ENCODE results near the gene ZBTB47. TPM values are rescaled to one million over a fixed set of nuclear protein-coding genes. Genes with fewer than 3 reads are reported as not detected.

ZBTB47 gene
- total RNA-seq, 1 donor from 2014 or later = 24.3 TPM

DNA sequence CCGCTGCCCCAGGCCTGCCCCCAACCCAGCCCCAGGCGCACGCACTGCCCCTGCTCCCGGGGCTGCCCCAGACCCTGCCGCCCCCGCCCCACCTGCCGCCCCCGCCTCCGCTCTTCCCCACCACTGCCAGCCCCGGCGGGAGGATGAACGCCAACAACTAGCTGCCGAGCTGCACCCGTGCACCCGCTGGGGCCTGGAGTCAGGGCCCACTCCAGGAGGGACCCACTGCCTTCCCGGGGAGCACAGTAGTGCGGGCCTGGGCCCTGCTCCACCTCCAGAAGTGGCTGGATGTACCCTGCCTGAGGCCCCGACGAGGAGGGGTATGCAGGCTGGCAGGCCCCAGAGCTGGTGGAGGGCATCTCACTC is 10.9 kb downstream of the ZBTB47 start:
- DNase-seq (ENCODE audit: extremely low read depth, low read depth, low spot score) = no peak

DNA sequence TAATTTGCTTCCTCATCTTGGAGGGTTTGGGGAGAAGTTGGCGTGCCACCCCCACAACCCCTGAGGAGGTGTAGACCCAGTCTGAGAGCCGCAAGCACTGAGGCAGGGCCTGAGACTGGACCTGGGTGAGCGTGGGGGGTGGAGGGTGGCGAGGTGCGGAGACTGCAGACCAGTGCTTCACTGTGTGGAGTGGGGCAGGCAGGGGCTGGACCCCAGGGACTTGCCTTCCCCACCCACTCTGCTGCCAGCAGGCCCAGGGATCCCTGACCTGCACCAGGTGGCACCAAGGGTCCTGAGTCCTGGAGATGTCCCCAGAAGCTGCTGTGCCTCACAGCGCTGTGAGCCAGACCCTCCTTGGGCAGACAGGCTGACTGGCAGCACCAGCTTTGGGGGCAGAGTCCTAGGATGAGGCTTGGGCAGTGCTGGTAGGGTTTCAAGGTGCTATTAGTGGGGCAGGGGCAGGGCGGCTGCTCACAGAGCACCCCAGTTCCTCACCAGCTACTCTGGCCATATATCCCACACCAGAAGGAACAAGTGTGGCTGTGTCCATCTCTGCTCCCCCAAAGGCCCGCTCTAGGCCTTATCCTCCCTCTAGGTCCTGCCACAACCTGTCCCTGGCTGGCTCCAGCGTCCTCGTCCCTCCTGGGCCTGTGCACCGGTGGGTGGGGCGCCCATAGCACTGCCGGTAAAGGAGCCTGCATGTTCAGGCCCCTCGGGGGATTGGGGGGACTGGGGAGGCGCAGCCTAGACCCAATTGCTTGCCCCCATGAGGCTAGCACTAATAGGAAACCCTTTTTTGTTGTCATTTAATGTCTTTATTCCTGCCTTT is 11.8 kb downstream of the ZBTB47 start:
- no peak for DNase-seq (ENCODE audit: extremely low read depth, low read depth, low spot score)

DNA sequence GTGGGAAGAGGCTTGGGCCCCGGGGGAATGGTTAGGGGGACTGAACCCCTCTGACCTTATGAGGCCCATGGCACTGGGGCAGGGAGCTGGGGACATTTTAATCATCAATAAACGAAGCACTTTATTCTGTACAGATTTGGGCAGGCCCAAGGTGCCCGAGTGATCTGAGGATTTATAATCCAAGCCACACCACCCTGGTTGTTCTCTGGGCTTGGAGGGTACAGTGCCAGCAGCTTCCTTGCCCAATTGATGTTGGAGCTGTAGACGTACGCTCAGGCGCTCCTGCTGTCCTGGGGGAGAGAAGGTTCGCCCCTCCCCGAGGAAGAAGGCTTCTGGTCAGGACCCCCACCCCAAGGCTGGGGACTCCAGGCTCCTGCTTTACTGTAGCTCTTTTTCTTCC is 12.5 kb downstream of the ZBTB47 start:
- DNase-seq (ENCODE audit: extremely low read depth, low read depth, low spot score) = no peak

DNA sequence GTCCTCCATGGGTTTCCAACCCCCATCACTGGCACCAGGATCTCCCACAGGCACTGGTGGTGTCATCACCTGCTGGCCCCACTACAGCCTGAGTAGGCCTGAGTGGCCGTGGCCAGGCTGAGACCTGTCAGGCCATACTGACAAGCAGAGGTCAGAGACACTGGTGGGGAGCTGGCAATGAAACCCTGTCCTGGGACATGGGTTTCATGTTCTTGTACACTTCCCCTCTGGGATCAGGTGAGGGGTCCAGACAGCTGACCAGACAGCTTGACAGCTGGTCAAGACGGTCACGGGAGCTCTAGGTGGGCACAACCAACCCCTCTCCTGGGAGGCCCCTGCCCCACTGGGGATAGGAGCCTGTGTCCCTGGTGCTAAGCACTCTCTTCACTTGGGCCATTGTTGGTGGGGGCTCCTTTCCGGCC is 13.1 kb downstream of the ZBTB47 start:
- no peak for DNase-seq (ENCODE audit: extremely low read depth, low read depth, low spot score)

DNA sequence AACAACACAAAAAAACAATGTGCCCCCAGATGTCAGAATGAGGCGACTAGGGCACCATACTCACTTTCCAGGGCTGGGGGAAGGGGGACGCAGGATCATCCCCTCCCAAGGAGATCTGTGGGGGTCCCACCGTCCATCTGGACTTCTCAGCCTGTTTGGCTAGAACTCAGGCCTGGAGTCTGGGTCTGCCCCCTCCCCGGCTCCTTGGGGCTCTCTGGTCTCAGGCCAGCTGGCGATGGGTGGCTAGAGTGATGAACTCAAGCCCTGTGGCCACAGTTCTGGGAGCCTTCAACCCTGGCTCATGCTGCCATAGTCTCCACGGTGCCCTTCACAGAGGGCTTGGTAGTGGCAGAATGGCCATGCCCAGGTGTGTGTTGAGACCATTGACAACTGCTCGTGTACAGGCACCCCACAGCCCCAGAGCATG is 13.6 kb downstream of the ZBTB47 start:
- no peak for DNase-seq (ENCODE audit: extremely low read depth, low read depth, low spot score)

DNA sequence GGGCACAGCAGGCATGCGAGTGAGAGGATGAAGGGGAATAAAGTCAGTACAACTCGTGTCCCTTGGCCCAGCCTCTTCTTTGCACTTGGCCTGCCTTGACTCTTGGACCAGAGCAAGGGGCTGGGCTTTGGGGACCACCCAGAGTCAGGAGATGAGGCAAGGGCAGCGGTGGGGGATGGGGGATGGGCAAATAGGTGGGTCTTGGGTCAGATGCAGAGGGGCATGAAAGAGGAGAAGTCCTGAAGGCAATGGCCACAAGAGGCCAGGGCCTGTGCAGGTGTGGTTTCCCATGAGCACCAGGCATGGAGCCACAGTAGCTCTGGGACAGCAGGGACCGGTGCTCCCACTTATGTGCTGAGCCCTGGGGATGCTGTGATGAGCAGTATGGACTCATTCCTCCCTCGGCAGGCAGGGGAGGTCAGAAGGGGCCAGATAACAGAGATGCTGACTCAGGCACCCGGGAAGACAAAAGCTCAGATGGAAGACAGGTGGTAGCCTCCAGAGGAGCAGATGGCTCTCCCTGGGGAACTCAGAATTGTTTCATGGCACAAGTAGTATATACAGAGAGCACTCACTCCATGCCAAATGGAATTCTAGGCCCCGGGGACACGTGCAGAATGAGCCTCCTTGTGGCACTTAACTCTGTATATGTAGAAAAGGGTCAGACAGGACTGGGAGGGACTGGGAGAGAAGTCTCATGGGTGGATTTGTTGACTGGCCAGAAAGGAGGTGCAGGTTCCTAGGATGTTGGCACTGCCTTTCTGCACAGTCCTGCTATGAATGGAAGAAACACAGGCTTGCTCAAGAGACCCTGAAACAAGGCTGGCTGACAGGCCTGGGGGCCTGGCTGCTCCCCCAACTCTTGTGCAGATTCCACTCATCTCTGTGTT is 14.3 kb downstream of the ZBTB47 start:
- no peak for DNase-seq (ENCODE audit: extremely low read depth, low read depth, low spot score)

DNA sequence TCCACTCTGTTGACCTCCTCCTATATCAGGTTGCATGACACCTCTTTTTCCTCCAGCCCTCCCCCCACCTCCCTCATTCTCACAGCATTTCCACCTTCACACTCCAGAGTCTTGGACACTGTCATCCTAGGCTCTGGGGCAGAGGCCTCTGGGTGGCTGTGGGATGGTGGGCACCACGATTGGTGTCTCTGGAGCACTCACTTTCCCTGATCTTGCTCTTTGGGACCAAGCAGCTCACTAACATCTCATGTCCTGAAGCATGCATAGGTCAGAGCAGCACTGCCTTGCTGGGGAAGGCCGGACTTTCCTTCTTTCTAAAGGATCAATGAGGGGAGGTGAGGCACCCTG is 14.9 kb downstream of the ZBTB47 start:
- no peak for DNase-seq (ENCODE audit: extremely low read depth, low read depth, low spot score)

DNA sequence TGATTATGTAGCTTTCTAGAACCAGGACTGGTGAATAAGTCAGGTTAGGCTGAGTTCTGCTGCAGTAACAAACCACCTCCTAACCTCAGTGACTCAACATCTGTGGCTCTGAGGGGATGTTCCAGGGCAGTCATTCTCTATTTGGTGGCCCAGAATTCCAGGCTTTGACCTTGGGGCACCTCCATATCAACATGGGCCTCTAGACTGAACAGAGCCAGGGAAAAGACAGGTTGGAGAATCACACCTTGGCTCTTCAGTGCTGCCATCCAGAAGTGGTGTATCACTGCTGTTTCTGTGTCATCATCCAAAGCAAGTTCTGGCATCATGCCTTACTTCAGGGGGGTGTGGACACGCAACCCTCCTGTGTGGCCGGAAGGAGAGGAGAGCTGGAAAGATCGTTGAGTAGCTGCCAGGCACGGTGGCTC is 15.3 kb downstream of the ZBTB47 start:
- no peak for DNase-seq (ENCODE audit: extremely low read depth, low read depth, low spot score)

DNA sequence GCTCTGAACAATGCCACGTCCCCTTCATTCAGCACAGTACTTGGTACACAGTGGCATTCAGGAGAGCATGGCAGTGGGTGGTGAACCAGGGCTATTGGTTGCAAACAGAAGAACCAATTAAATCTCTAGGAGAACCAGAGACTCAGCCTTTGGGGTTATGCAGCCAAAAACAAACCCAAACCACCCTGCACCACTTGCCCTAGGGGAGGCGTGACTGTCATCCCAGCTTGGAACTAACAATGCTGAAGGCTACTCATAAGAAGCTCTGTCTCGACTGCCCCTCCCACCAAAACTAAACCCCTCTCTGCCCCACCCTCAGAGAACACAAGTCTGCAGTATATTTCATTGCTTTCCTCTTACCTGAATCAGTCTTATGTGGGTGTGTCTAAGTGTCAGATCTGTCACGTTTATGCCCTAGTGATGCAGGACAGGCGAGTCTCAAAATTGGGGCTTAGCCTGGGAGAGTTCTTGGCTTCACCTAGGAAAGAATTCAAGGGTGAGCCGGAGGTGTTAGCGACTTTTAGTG is 16.6 kb downstream of the ZBTB47 start:
- no peak for DNase-seq (ENCODE audit: extremely low read depth, low read depth, low spot score)

DNA sequence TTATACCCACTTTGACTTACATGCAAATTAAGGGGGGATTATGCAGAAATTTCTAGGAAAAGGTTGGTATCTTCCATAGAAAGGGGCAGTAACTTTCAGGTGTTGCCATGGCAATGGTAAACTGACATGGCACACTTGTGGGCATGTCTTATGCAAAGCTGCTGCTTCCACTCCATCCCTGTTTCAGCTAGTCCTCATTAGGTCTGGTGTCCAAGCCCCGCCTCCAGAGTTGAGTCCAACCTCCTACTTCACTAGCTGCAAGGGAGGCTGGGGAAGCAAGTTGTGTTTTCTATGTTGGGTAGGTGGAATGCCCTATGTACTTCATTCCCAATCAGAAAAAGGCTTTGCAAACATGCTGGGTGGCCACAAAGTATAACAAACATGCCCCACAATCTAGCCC is 17.2 kb downstream of the ZBTB47 start:
- no peak for DNase-seq (ENCODE audit: extremely low read depth, low read depth, low spot score)

DNA sequence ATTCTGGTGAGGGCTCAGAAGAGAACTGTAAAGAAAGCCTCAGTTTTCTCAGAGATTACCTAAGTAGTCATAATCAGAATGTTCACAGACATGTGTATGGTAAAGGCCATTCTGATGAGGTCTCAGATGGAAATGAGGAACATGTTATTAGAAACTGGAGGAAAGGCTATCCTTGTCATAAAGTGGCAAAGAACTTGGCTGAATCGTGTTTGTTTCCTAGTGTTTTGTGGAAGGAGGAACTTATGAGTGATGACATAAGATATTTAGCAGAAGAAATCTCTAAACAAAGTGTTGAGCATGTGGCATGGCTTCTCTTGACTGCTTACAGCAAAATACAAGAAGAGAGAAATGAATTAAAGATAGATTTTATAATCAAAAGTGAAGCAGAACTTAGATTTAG is 19.0 kb downstream of the ZBTB47 start:
- DNase-seq (ENCODE audit: extremely low read depth, low read depth, low spot score) = no peak

DNA sequence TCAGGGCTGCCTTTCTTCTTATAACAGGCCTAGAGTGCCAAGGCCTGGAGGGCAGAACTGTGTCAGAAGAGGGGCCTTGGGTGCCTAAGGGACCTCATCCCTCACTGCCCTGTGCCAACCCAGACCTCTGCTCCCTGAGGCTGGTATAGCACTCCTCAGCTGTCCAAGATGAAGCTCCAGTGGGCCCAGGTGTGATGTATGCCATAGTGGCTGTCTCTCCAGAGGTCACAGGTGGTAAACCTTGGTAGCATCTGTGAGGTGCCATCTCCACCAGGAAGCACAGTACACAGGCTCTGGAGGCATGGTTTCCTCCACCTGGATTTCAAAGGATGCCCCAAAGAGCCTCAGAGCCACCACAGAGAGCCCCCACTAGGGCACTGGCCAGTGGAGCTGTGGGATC is 19.6 kb downstream of the ZBTB47 start:
- no peak for DNase-seq (ENCODE audit: extremely low read depth, low read depth, low spot score)

DNA sequence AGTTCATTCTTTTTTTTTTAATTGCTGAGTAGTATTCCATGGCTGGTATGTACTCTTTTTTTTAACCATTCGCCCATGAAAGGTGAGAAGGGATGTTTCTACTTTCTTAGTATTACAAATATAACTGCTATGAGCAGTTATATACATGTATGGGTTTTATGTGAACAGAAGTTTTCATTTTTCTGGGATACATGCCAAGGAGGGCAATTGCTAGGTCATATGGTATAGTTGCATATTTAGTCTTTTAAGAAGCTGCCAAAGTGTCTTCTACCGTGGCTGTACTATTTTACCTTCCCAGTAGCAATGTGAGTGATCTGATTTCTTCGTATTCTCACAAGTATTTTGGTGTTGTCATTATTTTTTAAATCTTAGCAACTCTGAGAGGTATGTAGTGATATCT is 20.6 kb downstream of the ZBTB47 start:
- DNase-seq (ENCODE audit: extremely low read depth, low read depth, low spot score) = no peak

DNA sequence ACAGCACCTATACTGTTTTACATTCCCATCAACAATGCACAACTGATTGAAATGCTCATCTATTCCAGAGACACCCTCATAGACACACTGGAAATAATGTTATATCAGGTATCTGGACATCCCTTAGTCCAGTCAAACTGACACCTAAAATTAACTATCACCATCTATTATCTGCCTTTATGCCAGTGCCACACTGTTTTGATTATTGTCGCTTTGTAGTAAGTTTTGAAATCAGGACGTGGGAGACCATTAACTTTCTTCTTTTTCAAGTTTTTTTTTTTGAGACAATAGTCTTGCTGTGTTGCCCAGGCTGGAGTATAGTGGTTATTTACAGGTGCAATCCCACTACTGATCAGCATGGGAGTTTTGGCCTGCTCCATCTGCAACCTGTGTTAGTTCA is 22.4 kb downstream of the ZBTB47 start:
- DNase-seq (ENCODE audit: extremely low read depth, low read depth, low spot score) = no peak

DNA sequence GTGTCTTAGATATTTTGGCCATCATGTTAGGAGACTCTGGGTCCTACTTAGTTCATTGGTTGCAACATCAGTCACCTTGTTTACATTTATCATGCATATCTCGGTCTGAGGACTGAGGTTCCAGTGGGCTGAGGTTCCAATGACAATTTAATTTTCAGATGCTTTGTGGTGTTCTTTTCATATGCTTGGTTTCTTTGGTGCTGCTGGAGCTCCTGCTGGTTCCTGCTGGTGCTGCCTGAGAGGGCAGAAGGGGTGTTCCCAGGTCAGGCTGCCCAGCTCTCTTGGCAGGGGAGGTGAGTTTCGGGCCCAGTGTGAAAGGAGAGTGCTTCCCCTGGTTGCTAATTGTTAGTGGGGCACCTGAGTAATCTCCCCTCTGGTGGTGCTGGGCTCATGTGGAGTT is 24.9 kb downstream of the ZBTB47 start:
- DNase-seq (ENCODE audit: extremely low read depth, low read depth, low spot score) = no peak

DNA sequence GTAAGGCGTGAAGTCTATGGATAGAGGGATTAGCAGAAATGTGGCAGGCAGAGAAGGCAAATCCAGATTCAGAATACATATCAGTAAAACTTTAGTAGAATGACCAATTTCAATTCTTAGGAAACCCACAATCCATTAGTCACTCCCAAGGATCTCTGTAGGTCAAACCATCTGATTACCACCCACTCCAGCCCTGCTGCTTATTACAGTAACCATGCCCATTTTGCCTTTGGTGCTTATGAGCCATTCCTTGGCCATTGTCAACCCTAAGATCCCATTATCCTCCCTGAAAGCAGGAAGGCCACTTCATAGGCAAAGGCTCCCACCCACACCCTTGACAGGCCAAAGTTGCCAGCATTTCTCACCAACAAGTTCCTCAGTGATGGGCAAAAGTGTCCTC is 26.8 kb downstream of the ZBTB47 start:
- no peak for DNase-seq (ENCODE audit: extremely low read depth, low read depth, low spot score)

DNA sequence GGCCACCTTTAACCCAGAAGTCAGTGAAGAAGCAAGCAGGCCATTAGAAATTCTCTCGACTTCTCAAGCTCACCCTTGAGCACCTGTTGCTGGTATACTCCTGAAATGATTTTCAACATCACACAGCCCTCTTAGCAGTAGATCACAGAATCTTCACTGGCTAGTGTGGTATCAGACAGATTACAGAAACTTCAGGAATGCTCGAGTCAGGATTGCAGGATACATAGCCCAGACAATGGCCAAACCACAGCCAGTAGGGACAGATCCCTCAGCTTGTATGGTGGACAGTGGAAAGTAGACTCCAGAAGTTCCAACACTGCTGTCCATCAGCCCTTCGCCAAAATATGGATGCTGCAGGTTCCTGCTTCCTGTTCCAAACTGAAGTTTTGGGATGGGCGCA is 27.3 kb downstream of the ZBTB47 start:
- DNase-seq (ENCODE audit: extremely low read depth, low read depth, low spot score) = no peak

DNA sequence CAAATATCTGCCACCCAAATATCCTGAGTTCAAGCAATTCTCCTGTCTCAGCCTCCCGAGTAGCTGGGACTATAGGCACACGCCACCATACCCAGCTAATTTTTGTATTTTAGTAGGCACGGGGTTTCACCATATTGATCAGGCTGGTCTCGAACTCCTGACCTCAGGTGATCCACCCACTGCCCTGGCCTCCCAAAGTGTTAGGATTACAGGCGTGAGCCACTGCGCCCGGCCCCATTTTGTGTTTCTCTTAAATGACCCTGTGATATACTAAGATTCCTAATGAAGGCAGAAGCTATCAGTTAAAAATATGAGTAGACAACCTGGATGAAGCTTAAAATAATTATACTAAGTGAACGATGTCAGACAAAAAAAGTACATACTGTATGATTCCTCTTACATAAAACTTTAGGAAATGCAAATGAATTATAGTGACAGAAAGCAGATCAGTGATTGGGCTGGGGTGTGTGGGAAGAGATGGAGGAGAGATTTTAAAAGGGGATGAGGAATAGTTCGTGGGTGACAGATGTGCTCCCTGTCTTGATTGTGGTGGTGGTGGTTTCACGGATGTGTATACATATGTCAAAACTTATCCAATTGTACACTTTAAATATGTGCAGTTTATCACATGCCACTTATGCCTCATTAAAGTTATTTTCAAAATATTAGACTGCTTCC is 28.0 kb downstream of the ZBTB47 start:
- DNase-seq (ENCODE audit: extremely low read depth, low read depth, low spot score) = no peak

DNA sequence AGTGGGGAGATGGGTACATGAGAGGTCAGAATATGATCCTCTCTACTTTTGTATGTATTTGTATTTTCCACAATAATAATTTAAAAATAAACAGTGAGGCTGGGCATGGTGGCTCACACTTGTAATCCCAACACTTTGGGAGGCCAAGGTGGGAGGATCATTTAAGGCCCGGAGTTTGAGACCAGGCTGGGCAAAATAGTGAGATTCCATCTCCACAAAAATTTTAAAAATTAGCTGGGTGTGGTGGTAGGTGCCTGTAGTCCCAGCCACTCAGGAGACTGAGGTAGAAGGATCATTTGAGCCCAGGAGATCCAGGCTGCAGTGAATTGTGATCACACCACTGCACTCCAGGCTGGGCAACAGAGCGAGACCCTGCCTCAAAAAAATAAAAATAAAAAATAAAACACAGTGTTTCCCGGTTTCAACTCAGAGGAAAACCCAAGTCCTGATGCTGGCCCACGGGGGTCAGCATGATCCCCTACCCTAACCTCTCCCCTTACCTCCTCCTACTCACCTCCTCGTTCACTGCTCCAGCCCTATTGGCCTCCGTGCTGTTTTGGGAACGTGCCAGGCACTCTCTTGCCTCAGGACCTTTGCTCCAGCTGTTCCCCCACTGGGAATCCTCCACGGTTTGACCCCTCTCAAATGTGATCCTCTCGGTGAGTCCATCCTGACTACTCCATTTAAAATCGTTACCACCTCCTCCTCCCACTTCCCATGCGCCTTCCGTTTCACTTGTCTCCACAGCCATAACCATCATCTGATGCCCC is 29.0 kb downstream of the ZBTB47 start:
- DNase-seq (ENCODE audit: extremely low read depth, low read depth, low spot score) = no peak

DNA sequence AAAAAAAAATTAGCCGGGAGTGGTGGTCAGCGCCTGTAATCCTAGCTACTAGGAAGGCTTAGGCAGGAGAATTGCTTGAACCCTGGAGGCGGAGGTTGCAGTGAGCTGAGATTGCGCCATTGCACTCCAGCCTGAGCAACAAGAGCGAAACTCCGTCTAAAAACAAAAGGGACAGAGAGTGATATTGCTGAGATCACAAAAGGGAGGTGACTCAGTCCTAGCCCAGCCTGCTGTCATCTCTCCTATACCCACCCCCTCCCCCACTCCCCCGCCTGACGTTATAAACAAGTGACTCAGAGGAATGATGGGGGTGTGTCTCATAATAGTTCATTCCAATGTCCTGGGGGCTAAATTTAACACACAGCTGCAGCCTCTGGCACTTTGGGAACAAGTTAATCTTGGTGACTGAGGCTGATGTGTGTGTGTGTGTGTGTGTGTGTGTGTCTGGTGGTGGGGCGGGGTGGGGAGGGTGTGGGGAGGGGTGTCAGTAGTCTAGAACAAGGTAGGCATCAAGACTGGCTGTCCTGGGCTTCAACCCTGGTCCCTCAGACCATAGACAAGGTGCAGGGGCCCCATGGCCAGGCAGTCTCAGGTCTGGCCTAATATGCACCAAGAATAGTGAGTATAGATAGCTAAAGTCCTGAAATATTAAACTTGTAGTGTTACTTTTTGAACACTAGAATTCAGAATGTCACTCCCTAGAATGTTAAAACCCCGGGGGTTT is 30.5 kb downstream of the ZBTB47 start:
- DNase-seq (ENCODE audit: extremely low read depth, low read depth, low spot score) = peak; percentile 37
